GM18519 (cell line): ENCODE measurements around the gene TMEM266.

Source experiments
- ATAC-seq: cut with Tn5 transposase; IDR thresholded peaks from one replicate; pipeline ENCODE4 v1.9.1; 2021; ENCODE audit warnings: mild to moderate bottlenecking, moderate library complexity; ENCODE audit not compliant: unreplicated experiment, low FRiP score

Gene TMEM266

DNA sequence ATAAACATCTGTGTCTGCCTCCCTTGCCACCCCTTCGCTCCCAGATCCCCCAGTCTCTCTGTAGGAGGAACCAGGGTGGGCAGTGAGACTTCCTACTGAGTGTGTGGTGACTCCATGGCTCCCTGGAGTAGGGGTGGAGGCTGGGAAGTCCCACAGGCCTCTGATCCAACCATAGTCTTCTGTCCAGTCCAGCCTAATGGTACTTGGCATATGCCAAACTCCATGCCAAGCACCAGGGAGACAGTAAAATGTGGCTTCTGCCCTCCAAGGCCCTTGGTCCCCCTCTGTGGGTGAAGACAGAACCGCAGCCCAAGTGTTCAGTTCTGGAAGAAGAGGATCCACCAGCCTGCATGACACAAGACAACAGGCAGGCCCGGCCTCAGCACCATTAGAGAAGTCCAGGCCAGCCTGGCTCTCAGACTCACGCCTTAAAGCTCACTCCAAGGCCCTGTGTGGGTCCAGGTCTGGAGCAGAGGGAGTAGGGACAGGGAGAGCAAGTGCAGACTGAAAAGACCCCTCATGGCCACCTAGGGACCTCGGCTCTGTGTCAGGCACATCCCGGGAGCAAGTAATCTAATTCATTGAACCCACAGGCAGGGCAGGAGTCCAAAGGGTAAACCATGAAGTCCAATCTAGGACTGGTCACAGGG, 138.8 kb downstream of the TMEM266 start:
- ATAC-seq: no peak

DNA sequence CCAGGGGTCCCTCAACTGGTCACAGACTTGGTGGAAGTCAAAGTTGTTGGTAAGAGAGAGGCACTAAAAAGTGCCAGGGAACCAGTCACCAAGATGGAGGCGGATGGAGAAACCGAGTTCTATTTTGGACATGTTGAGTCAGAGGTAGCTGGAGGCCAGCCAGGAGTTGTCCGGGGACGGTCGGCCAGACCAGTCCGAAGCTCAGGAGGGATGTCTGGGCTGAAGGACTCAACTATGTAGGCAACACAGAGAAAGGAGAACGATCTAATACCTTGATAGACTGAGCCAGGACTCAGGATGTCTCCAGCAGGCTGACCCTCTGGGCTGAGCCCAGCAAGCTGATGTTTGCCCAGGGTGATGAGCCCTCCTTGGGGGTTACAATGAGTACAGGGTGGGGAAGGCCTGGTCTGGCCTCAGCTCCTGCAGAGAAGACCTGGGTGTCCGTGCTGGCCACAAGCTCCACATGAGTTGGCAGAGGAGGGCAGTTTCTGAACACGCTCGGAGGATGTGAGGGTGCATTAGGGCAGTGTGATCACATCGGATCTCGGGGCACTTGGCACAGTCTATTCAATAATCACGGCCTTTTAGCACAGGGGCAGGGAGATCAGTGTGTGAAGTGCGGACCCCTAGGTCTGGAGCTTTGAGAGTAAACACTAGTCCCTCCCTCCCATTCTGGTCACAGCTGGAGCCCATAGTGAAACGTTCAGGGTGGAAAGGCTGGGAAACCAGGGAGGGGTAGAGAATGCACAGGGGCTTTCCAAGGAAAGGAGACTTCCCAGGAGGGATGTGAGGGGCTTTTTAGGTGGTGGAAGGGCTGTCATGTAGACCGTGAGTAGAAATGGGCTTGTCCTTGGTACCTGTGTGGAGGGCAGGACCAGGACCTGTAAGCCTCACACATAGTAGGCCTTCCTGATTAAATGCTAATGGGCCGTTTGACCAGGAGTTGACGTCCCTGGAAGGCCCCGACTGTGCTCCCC, 139.6 kb downstream of the TMEM266 start:
- no peak for ATAC-seq

DNA sequence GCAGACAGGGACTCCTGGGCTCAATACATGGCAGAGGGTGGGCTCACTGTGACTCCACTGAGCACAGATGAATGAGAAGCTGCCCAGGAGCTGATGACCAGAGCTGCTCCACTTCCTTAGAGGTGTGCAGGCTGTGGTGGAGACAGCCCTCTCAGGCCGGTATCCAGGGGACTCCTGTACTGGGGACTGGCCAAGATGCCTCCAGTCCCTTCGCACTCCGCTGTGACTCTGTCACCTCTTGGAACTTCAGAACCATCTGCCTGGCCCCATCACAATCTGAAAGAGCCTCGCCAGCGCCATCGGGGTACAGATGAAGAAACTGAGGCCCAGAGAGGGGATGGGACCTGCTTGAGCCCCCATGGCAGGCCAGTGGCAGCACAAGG, 140.3 kb downstream of the TMEM266 start:
- ATAC-seq: no peak

DNA sequence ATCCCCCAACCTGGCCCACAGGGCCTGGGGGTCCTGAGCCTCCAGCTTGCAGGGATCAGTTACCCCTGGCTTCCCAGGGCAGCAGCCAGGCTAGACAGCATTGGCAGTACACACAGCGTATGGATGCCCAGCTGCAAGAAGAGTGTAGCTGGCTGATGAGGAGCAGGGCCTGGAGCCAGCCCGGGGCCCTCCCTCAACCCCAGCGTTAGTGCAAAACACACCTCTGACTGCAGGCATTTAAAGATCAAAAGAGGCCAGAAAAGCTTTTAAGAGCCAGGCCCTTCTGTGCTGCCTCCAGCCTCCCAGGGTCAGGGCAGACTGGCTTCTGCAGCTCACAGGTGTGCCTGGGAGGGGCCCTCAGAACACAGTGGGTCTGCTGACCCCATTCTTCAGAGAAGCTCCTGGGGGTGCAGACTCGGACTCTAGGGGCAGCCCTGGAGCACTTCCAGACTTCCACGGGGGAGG, 140.9 kb downstream of the TMEM266 start:
- no peak for ATAC-seq

DNA sequence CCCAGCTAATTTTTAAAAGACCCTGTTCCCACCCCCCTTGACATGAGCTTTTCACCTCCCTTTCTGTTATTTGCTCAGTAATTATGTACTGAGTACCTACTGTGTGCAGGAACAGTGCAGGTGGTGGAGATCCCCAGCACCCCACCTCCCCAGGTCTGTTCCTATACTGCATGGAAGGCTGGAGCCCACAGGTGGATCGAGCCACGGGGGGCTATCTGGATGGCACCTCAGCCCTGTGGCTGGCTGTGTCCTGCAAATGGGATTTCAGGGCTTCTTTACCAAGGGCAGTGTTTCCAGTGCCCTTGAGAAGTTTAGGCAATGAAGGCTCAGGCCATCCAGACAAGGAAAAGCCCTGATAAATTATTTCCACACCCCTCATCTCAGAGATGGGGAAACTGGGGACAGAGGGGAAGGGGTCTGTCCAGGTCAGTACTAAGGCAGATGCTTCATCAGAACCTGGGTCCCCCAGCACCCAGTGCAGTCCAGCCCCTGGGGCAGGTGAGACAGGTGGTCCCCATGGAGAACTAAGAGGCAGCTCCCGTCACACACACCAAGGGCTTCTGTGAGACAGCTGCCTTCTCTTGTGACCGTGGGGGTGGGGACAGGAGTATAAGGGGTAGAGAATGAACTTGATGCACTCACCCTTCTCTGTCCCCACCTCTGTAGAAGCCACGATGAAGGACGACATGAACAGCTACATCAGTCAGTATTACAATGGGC, 141.9 kb downstream of the TMEM266 start:
- no peak for ATAC-seq

DNA sequence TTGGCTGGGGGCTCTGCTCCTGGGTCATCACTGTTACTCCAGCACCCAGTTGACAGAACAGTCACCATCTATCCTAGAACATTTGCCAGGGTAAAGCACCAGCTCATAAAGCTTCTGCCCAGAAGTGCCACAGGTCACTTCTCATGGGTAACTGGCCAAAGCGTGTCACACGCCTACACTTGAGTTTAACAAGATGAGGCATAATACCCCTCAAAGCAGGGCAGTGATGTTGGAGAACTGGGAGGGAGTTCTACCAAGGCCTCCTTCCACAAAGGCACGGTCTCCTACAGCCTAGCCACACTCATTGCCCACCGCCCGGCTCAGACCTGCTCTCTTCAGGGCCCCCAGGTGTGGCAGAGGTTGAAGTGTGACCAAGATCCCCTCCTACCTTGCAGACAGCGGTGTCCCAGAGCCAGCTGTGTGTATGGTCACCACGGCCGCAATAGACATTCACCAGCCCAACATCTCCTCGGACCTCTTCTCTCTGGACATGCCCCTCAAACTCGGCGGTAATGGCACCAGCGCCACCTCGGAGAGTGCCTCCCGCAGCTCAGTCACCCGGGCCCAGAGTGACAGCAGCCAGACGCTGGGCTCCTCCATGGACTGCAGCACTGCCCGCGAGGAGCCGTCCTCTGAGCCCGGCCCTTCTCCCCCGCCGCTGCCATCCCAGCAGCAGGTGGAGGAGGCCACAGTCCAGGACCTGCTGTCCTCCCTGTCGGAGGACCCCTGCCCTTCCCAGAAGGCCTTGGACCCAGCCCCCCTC, 143.7 kb downstream of the TMEM266 start:
- ATAC-seq: no peak

DNA sequence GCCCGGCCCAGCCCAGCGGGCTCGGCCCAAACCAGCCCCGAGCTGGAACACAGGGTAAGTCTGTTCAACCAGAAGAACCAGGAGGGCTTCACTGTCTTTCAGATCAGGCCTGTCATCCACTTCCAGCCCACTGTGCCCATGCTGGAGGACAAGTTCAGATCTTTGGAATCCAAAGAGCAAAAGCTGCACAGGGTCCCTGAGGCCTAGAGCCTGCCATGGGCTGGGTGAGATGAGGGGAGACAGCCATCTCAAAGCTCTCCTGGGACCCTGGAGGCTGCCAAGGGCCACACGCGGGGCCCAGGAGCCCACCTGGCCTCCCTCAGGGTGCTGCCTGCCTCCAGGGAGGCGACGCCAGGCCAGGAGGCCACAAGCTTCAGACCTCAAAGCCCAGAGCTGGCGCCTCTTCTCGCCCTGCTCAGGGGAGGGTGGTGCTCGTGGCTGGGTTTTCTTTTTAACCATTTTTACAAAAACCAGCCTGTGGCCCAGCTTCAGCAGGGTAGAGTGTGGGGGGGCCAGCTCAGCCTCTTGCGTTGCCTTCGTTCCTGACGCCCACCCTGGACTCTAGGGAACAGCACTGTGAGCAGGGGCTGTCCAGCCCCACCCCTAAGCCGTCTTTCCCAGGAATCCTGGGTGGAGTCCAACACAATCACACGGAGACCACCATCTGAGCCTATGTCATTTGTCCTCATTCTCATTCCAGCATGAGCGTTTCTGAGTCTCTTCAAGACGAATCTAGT, 144.5 kb downstream of the TMEM266 start:
- ATAC-seq: no peak

DNA sequence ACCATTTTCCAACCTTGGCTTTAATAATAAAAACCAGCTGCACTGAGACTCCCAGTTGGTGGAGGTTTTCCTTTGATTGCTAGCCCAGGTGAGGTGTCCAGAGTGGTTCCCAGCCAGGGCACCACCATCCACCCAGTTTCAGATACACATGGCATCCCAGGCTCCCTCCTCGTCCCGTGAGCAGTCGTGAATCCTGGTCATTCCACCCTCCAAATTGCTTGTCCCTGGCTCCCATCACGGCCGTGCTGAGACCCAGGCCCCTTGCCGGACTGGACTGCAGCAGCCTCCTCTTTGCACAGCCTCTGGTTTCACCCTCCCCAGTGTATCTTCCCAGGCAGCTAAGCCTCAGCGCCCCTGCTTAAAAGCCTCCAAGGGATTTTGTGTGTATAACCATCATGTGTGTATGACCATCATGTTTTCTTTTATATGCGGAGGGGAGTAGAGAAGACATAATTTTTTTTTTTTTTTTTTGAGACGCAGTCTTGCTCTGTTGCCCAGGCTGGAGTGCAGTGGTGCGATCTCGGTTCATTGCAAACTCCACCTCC, 145.2 kb downstream of the TMEM266 start:
- no peak for ATAC-seq

DNA sequence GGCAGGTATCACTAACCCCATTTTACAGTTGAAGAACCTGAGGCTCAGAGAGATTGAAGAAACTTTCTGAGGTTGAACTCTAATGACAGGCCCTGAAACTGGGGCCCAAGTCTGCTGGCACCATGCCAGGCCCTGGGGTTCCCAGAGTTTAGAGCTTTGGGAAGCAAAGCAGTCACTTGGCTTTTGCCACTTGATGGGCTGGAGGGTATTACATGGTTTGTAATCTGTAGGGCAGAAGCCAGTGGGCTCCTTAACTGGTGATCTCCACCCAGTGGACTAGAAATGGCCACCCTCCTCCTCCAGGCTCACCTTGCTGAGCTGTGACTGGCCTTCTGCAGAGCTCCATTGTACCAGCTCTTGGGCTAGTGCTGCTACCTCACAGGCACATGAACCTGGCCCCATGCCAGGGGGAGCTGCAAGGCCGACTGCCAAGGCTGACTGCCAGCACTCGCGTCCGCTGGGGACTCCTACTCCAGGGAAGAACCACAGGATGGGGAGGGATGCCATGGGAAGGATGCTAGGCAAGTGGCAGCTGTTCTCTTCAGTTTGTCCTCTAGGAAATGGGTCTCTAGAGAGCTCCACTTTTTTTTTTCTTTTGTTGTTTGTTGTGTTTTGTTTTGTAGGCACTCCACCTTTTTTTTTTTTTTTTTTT, 146.7 kb downstream of the TMEM266 start:
- ATAC-seq: no peak

DNA sequence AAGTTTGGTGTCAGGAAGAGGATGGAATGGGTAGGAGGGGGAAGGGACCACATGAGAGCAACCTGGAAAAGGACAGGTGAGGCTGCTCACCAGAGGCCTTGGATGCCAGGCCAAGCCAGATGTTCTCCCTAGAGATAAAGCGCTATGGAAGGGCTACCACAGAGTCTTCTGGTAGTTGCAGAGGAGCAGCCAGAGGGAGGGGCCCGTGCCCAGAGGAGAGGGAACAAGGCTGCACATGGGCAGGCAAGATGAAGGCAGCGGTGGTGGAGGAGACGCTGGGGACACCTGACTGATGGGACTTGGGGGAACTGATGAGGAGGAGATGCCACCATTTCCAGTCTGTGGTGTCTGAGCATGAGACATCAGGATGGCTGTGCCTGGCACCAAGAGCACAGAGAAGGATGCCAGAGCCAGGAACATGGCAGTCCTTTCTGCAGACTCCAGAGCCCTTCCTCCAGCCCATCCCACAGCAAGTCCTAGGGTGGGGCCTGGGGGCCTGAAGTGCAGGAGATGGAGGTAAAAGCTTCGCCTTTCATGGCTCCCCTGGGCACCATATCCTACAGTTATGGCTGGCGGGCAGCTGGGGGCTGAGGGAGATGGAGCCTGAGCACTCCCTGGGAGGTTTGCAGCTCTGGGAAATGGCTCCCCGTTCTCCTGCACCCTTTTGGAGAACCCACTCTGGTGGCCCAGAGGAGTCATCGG, 148.4 kb downstream of the TMEM266 start:
- no peak for ATAC-seq

DNA sequence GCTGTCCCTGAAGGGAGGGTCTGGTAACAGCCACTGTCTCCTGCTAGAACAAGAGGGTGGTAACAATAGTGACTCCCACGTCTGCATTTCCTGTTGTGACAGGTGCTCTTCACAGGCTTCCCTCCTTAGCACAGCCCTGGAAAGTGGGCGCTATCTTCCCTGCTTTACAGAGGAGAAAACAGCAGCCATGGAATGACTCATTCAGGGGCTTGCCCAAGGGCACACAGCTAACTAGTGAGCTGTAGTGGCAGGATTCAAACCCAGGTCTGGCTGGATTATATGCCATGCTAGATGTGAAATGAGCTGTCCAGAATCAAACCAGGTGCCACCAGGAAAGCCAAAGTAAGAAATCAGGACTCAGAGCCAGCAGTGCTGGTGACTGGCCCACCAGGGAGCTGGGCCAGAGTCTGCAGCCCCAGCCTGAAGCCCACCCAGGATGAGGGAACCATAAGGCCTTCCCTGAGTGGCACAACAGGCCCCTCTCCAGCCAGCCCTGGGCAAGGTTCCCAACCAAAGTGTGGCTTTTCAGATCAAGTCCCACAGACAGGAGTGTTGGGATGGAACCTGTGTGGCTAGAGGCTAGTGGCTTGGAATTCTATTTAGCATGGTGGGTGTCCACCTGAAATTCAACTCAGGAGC, 149.1 kb downstream of the TMEM266 start:
- ATAC-seq: no peak

DNA sequence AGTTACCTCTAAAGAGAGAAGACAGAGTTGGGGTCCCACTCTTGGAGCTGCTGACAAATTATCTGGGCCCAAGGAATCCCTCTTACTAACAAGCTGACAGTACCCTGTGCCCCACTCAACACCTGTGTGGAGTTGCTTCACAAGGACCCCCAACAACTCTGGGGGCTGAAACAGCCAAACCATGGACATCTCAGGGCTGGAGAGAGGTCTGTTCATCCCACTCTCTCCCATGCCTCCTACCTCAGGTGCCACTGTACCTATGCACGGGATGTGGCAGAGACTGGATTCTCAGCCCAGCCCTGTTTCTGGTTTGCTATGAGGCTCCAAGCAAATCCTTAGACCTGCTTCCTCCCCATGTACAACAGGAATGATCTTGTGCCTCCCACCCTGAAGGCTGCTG, 149.7 kb downstream of the TMEM266 start:
- no peak for ATAC-seq

DNA sequence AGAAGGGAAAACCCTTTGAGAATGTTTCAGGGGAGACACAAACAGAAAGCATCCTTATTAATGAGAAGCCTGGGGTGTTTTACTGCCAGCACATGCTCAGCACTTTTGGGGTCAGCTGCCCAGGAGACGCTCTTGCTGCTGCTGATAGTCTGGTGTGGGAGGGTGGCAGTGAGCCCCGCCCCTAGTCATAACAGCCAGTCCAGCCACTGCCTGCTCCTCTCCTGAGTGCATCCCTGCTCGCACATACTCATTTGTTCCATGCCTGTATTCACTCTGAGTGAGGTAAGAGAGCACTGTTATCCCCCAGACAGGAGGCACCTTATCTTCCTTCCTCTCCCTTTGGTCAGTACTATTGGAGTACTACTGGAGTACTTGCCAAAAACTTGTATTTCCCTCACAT, 150.2 kb downstream of the TMEM266 start:
- no peak for ATAC-seq

DNA sequence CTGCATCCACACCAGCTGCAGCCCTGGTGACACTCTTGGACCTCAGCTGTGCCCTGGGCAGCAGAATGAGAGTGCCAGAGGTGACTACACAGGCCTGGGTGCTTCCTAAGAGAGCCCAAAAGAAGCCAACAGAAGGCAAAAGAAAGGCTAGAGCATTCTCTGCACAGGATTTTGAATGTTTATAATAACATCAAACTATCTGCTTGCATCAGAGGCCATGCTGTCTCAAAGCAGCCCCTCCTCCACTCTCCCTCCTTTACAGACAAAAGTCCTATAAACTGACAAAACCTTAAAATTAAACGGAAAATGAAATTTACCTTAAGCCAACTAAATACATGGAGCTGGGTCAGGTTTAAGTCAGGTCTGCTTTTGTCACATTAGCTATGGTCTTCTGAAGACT, 155.8 kb downstream of the TMEM266 start:
- no peak for ATAC-seq

DNA sequence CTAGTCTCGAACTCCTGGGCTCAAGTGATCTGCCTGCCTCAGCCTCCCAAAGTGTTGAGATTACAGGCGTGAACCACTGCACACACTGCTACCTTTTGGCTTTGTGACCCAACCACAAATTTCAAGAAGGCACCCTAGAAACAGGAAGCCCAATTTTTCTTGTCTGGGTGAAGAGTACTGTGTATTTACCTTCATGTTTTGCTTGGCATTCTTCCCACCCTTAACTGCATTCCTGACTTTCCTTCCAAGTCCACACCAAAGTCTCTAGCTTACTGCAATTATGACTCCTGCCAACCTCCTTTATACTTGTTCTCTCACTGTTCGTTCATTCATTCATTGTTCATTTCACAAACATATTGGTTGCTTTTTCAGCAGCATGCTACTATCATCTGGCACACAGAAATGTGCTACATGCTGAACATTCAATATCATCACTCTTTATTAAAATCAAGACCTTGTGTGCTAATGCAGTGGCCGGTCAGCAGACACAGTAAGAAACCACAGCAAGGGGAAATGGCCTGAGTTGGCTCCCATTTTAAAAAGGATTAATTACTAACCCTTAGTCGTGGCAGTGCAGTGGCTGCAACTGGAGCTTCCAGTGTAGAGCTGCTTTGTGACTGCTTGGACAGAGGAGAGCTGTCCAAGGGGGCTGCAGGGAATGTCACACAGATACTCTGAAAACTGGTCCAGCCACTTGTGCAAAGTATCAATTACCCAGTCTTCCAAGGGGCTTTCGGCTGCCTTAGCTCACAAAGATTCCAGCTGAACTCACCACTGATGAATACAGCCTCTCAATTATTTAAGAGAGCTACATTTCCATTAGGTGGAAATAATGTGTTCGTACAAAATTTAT, 157.5 kb downstream of the TMEM266 start:
- ATAC-seq: no peak

DNA sequence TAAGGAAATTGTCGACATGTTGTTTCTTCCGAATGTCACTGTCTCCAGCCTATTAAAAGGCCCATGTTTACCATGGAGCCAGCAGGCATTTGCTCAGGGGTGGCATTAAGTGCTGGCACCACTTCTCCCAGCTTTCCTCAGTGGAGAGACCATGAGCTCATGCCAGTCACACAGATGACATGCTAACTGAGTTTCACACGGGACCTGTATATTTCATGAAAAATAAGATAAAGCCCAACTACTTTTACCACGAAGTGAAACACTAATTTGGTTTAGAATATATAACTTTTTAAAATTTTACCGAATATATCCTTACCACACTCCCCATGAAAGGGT, 158.1 kb downstream of the TMEM266 start:
- no peak for ATAC-seq

DNA sequence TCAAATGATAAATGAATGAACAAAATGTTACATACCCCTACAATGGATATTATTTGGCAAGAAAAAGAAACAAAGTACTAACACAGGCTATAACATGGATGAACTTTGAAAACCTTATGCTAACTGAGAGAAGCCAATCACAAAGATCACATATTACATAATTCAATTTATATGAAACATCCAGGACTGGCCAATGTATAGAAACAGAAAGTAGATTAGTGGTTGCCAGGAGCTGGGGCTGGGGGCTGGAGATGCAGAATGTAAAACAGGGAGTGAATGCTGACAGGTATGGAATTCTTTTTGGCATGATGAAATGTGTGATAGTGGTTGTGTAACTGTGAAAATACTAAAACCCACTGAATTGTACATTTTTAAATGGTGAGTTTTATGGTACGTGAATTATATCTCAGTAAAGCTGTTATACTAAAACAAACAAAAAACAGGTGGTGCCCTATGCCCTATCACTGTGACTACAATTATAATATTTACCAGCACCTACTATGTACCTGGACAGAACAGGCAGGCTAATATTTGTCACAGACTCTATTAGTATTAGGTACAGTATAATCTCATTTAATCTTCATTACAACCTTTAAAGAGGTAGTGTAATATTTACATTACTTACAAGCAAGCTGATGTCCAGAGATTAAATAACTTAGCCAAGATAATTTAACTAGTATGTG, 161.4 kb downstream of the TMEM266 start:
- no peak for ATAC-seq
